Lower leg skin (tissue), 4 donors: ENCODE results near the gene MYO3B. TPM values are rescaled to one million over a fixed set of nuclear protein-coding genes. Genes with fewer than 3 reads are reported as not detected.

ENCODE experiments used
- DNase-seq, 2 donors: peaks; one replicate each; pipeline ENCODE4 v3.0.0-alpha.2; 2019; ENCODE audit warnings: low spot score in 2 of 2
- H3K4me3 ChIP-seq: fragments of 200-600 bp; sonication (generic); 2 replicates; pipeline ENCODE4 v1.5.1; 2017; ENCODE audit warnings: mild to moderate bottlenecking, low read depth; ENCODE audit not compliant: poor library complexity, severe bottlenecking
- POLR2A ChIP-seq, 2 donors: fragments of 450-650 bp; IDR thresholded peaks; one replicate each; pipeline ENCODE4 v1.6.1; 2016 to 2017; ENCODE audit warnings: antibody characterized with exemption in 2 of 2, mild to moderate bottlenecking in 1 of 2, moderate library complexity in 1 of 2
- WGBS, 2 donors: methylation state at CpG; one replicate each; pipeline ENCODE4 v1.1.5; 2018; 5-methylcytosine and 5-hydroxymethylcytosine counted together
- intact Hi-C: fragments of 100-400 bp; cut with DNase I; formaldehyde crosslinking; loops from one replicate; pipeline ENCODE4 v1.15.0; 2023; ENCODE audit warnings: low total_unique reads
- total RNA-seq, 4 donors: library from RNA; depleted of rRNA; stranded (reverse); fragments of >200 nt; gene quantifications; one replicate each; pipeline ENCODE4 v1.1.0, GENCODE V29; 2016
- TF ChIP-seq, protein P1 (sequence below), 3 donors: fragments of 450-650 bp; IDR thresholded peaks; one replicate each; pipeline ENCODE4 v1.5.1; 2016; ENCODE audit warnings: antibody characterized with exemption in 3 of 3, mild to moderate bottlenecking in 3 of 3, moderate library complexity in 2 of 3

Gene MYO3B
- total RNA-seq, 4 donors from 2014 or later: 0.17 to 0.81 (median 0.66) TPM

DNA sequence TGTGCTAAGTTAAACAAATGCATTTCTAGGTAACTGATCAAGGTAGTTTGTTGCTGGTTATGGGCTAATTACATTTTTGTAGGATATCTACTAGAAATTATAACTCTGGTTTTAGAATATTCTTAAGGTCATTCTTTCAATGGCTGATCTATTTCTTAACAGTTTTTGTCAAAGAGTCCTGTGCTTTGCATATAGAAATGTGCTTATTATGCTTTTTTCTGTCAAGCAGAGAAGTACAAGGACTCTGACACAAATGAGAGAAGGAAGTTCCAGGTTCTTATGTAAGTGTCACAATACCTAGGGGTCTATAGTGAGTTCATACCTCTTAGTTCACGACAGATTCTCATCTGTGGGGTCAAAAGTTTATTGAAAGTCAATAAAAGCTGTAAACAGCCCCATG, 88.4 kb downstream of the MYO3B start:
- intact Hi-C loops: no loop called here
- TF ChIP-seq, protein P1, sequence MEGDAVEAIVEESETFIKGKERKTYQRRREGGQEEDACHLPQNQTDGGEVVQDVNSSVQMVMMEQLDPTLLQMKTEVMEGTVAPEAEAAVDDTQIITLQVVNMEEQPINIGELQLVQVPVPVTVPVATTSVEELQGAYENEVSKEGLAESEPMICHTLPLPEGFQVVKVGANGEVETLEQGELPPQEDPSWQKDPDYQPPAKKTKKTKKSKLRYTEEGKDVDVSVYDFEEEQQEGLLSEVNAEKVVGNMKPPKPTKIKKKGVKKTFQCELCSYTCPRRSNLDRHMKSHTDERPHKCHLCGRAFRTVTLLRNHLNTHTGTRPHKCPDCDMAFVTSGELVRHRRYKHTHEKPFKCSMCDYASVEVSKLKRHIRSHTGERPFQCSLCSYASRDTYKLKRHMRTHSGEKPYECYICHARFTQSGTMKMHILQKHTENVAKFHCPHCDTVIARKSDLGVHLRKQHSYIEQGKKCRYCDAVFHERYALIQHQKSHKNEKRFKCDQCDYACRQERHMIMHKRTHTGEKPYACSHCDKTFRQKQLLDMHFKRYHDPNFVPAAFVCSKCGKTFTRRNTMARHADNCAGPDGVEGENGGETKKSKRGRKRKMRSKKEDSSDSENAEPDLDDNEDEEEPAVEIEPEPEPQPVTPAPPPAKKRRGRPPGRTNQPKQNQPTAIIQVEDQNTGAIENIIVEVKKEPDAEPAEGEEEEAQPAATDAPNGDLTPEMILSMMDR (IDR thresholded peaks at IDR 0.05): no peak
- no peak for TF ChIP-seq POLR2A (IDR thresholded peaks at IDR 0.05)
- H3K4me3 ChIP-seq: no peak overlapping the region
- DNase-seq: no peak
- WGBS, 2 donors: 72 to 78% methylated on average over 1 of the region's 1 CpG

DNA sequence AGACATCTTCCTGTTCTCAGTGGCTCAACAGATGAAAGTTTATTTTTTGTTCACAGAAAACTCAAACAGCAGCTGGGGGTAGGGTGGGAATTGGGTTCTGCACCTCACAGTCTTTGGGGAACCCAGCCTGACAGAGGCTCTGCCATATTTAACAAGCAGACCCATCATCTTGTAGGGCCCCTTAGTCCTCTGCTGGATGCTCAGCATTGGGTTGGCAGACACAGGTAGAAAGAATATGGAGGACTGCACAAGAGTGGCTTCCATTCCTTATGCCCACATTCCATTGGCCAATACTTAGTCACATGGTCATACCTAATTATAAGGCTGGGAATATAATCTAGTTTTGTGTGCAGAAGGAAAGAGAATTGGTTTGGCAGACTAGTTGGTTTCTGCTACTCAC, 89.1 kb downstream of the MYO3B start:
- no peak for DNase-seq
- H3K4me3 ChIP-seq: no peak overlapping the region
- no peak for TF ChIP-seq POLR2A (IDR thresholded peaks at IDR 0.05)
- TF ChIP-seq, protein P1 (IDR thresholded peaks at IDR 0.05): no peak
- intact Hi-C loops: no loop called here

DNA sequence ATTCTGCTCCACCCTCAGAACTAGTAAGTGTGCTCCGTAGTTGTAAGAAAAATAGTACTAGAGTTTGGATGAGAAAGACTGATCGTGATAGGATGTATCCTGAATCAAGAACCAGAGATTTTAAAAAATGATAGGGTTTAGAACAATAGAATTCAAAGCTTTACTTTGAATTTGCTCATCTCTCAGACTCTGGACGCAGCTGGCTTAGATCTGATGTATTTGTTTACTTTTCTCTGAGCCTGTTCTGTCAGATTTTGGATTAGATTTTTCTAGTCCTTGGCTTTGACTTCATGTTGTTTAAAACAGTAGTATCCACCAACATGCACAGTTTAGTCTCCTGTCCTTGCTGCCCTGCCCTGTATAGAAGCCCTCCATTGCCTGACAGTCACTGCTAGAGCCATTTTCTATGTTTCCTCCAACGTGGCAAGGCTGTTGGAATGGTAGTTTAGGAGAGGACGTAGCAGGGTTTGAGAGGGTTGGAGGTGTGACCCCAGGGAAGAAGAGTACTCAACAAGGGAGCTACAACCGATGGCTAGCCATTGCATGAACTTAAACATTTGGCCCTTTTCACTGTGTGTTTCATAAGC, 92.4 kb downstream of the MYO3B start:
- TF ChIP-seq, protein P1 (IDR thresholded peaks at IDR 0.05): no peak
- TF ChIP-seq POLR2A (IDR thresholded peaks at IDR 0.05): no peak
- no peak overlapping the region for H3K4me3 ChIP-seq
- WGBS, 2 donors: 66 to 77% methylated on average over 6 of the region's 6 CpGs
- no peak for DNase-seq
- intact Hi-C loops: no loop called here

DNA sequence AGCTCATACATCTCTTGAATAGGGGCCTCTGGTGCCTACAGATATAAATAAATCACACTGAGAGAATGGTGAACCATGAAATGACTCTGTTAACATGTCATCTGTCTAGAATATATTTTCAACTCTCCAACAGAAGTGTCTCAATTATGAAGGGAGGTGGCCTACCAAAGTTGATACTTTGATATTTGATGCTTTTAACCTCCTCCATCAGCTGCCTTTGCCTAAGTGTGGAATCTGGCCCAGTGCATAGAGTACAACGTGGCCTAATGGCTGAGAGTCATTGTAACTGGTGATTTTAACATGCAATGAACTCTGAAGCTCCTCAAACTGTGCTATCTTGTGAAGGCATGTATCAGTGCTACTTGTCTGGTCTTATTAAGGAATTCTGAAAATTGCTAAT, 93.4 kb downstream of the MYO3B start:
- no peak overlapping the region for H3K4me3 ChIP-seq
- DNase-seq: no peak
- 20 to 50% methylated on average over 1 of the region's 1 CpG for WGBS, 2 donors
- TF ChIP-seq POLR2A (IDR thresholded peaks at IDR 0.05): no peak
- TF ChIP-seq, protein P1 (IDR thresholded peaks at IDR 0.05): no peak
- intact Hi-C loops: no loop called here

GRCh38 chr2:170276056-170276455, 98.1 kb downstream of the MYO3B start:
- no peak for DNase-seq
- intact Hi-C loops: no loop called here
- H3K4me3 ChIP-seq: no peak overlapping the region
- WGBS, 2 donors: 74 to 83% methylated on average over 3 of the region's 3 CpGs
- no peak for TF ChIP-seq POLR2A (IDR thresholded peaks at IDR 0.05)
- TF ChIP-seq, protein P1 (IDR thresholded peaks at IDR 0.05): no peak
